ENCODE data around the gene RTCA.

DNA sequence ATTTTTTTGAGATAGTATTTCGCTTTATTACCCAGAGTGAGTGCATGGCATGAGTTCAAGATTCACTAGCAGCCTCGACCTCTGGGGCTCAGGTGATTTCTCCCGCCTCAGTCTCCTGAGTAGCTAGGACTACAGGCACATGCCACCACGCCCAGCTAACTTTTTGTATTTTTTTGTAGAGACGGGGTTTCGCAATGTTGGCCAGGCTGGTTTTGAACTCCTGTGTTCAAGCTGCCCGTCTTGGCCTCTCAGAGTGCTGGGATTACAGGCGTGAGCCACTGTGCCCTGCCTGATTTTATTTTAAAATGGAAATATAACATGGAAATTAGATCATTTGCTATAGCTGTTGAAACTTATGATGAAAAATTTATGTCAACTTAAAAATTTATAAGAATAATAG is 30.1 kb downstream of the RTCA start:
- TF ChIP-seq CTCF (IDR thresholded peaks at IDR 0.05) (no peak), POLR2A (IDR thresholded peaks at IDR 0.05) (no peak)
